HL-60 (cell line): Measurements from ENCODE around the gene NFIL3.

ENCODE experiments used
- DNase-seq, 2 experiments: peaks; one replicate each; pipeline ENCODE4 v3.0.0-alpha.2; 2010 to 2020; ENCODE audit warnings: low read depth in 1 of 2, low spot score in 1 of 2
- H3K27ac ChIP-seq: fragments of 250-450 bp; sonication (Bioruptor Pico); replicated peaks from 2 replicates; pipeline ENCODE4 v1.5.1; 2020; ENCODE audit warnings: mild to moderate bottlenecking, moderate library complexity
- H3K27me3 ChIP-seq: fragments of 250-450 bp; sonication (Bioruptor Pico); 2 replicates; pipeline ENCODE4 v1.5.1; 2021; ENCODE audit warnings: mild to moderate bottlenecking, moderate library complexity; ENCODE audit not compliant: insufficient read depth, poor library complexity, severe bottlenecking
- H3K4me3 ChIP-seq: replicated peaks from 2 replicates; pipeline ENCODE4 v1.5.1; 2011; ENCODE audit warnings: mild to moderate bottlenecking, control low read depth, low read length; ENCODE audit not compliant: insufficient read depth
- CTCF ChIP-seq: IDR thresholded peaks from one replicate; pipeline ENCODE4 v1.5.1; 2011; ENCODE audit warnings: low read length, control low read depth, inconsistent platforms; ENCODE audit not compliant: insufficient read depth
- GABPA ChIP-seq: IDR thresholded peaks from 2 replicates; pipeline ENCODE4 v1.6.1; 2012; ENCODE audit warnings: low read depth
- POLR2AphosphoS5 ChIP-seq: IDR thresholded peaks from 2 replicates; pipeline ENCODE4 v1.6.1; 2012; ENCODE audit warnings: low read depth
- REST ChIP-seq: IDR thresholded peaks from 2 replicates; pipeline ENCODE4 v1.6.1; 2012; ENCODE audit warnings: low read depth; ENCODE audit not compliant: insufficient replicate concordance
- SPI1 ChIP-seq: IDR thresholded peaks from 2 replicates; pipeline ENCODE4 v1.6.1; 2012; ENCODE audit warnings: low read depth, mild to moderate bottlenecking, borderline replicate concordance

The NFIL3 gene

GRCh38 chr9:91398926-91399325 lies 24.7 kb downstream of the NFIL3 start:
- no peak for TF ChIP-seq SPI1
- TF ChIP-seq POLR2AphosphoS5, result no peak
- no peak for TF ChIP-seq CTCF
- no peak for TF ChIP-seq GABPA
- no peak for TF ChIP-seq REST
- H3K4me3 ChIP-seq, result no peak overlapping the region
- DNase-seq, result no peak
- no peaks in the 10 kb centered on the region for H3K27me3 ChIP-seq
- H3K27ac ChIP-seq, result no peak overlapping the region

GRCh38 chr9:91395553-91396471 lies 27.8 kb downstream of the NFIL3 start:
- no peak for TF ChIP-seq GABPA
- no peak for TF ChIP-seq SPI1
- no peak; the same call in 1 of the 2 replicates for TF ChIP-seq POLR2AphosphoS5
- no peak for TF ChIP-seq CTCF
- TF ChIP-seq REST, result no peak
- Histone ChIP-seq H3K27ac (peak overlapping the region; percentile 58), H3K27me3 (no peaks in the 10 kb centered on the region), H3K4me3 (no peak overlapping the region)
- DNase-seq, result peak in 1 of 2 experiments; percentile 29

GRCh38 chr9:91395106-91395552 lies 28.5 kb downstream of the NFIL3 start:
- TF ChIP-seq GABPA, result no peak
- no peak for TF ChIP-seq CTCF
- peak; percentile 69; the same call in 1 of the 2 replicates for TF ChIP-seq POLR2AphosphoS5
- TF ChIP-seq REST, result peak; percentile 45
- TF ChIP-seq SPI1, result no peak
- Histone ChIP-seq H3K27ac (peak overlapping the region; percentile 58), H3K27me3 (no peaks in the 10 kb centered on the region), H3K4me3 (no peak overlapping the region)
- peak; percentile 72 to 95 for DNase-seq
